AG08396 (cell line): Measurements from ENCODE around the gene INPP4B.
A peak's percentile ranks its signal among the peaks of the same experiment; 100 is the strongest.

Experiments
- DNase-seq: peaks from one replicate; pipeline ENCODE4 v3.0.0; 2012; ENCODE audit warnings: low spot score, mixed read lengths

INPP4B gene

GRCh38 chr4:142725886-142726285 is 120.2 kb downstream of the INPP4B start:
- no peak for DNase-seq

GRCh38 chr4:142721187-142721586 is 124.9 kb downstream of the INPP4B start:
- DNase-seq = no peak

- DNase-seq = peak; percentile 13
Measured at GRCh38 chr4:142719854-142720541, 126.1 kb downstream of the INPP4B start.

GRCh38 chr4:142718981-142719380 is 127.1 kb downstream of the INPP4B start:
- DNase-seq = no peak

- DNase-seq = no peak
Measured at GRCh38 chr4:142715727-142716126, 130.4 kb downstream of the INPP4B start.

- no peak for DNase-seq
Measured at GRCh38 chr4:142713282-142714030, 132.6 kb downstream of the INPP4B start.

- DNase-seq = no peak
Measured at GRCh38 chr4:142708231-142708630, 137.9 kb downstream of the INPP4B start.

GRCh38 chr4:142707401-142707800 is 138.7 kb downstream of the INPP4B start:
- DNase-seq = no peak

- DNase-seq = no peak
Measured at GRCh38 chr4:142706381-142706780, 139.7 kb downstream of the INPP4B start.

GRCh38 chr4:142705820-142706219 is 140.3 kb downstream of the INPP4B start:
- DNase-seq = no peak

GRCh38 chr4:142703694-142704309 is 142.3 kb downstream of the INPP4B start:
- no peak for DNase-seq

- DNase-seq = no peak
Measured at GRCh38 chr4:142701017-142701416, 145.1 kb downstream of the INPP4B start.

- DNase-seq = no peak
Measured at GRCh38 chr4:142700531-142700930, 145.6 kb downstream of the INPP4B start.

- DNase-seq = no peak
Measured at GRCh38 chr4:142698552-142698951, 147.5 kb downstream of the INPP4B start.

GRCh38 chr4:142697928-142698327 is 148.2 kb downstream of the INPP4B start:
- no peak for DNase-seq

GRCh38 chr4:142697320-142697719 is 148.8 kb downstream of the INPP4B start:
- no peak for DNase-seq

GRCh38 chr4:142696334-142697122 is 149.6 kb downstream of the INPP4B start:
- no peak for DNase-seq

GRCh38 chr4:142690406-142691163 is 155.5 kb downstream of the INPP4B start:
- DNase-seq = no peak

- DNase-seq = no peak
Measured at GRCh38 chr4:142687547-142688275, 158.4 kb downstream of the INPP4B start.

- DNase-seq = no peak
Measured at GRCh38 chr4:142686081-142686480, 160.0 kb downstream of the INPP4B start.

- DNase-seq = no peak
Measured at GRCh38 chr4:142683997-142684396, 162.1 kb downstream of the INPP4B start.
